GM12801 (cell line): Measurements from ENCODE around the gene CFAP157.

Source experiments
- CTCF ChIP-seq: IDR thresholded peaks from one replicate; pipeline ENCODE4 v1.5.1; 2011; ENCODE audit warnings: control low read depth; ENCODE audit not compliant: insufficient read length; ENCODE audit errors: extremely low read depth

Gene CFAP157

GRCh38 chr9:127667906-127668305, 38.9 kb upstream of the CFAP157 start:
- TF ChIP-seq CTCF: no peak

DNA sequence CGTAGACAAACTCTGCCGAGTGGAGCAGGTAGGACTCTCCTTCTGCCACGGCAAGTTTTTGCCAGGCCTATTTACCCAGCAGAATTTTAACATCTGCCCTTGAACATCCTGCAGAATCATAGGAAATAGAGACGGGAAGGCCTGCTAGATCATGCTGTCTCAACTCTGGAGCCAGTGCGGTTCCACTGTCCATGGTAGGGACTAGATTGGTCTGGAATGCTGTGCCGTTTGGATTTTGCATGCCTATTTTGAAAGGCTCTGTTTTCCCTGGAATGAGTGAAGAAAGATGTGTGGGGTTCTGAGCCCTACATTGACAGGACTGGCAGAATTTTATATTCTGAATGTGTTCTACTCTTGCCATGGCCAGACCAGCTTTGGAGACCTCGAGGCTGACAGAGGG, 33.6 kb upstream of the CFAP157 start:
- no peak for TF ChIP-seq CTCF

DNA sequence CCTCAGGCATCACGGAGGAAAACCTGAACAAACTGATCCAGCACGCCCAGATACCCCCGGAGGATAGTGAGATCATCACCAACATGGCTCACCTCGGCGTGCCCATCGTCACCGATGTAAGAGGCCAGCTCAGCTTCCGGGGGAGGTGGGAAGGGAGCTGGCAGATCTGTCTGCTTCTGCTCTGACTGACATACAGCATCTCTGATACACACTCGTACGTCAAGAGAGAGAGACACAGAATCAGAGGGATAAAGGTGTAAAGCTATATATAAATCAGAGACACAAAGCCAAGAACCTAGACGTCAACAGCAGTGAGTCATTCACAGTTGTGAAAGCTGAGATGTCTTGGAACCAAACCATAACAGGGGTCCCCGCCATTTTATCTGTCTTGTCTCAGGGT, 30.1 kb upstream of the CFAP157 start:
- TF ChIP-seq CTCF: no peak

- no peak for TF ChIP-seq CTCF
Measured at GRCh38 chr9:127679506-127679905, 27.3 kb upstream of the CFAP157 start.

DNA sequence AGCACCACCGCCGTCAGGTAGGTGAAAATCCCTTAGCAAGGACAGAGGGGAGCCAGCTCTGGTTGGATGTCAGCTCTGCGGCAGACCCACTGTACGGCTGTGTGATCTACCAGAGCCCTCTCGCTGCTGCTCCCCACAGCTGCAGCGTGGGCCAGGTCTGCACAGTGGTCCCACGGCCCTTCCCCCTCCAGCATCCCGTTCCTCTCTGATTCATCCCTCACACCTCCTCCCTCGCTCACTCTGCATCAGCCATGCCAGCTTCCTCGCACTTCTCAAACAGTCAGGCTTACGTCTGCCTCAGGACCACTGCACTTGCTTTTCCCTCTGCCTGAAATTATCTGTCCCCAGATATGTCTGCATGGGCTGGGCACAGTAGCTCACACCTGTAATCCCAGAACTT, 26.6 kb upstream of the CFAP157 start:
- no peak for TF ChIP-seq CTCF

GRCh38 chr9:127680846-127681245, 25.9 kb upstream of the CFAP157 start:
- no peak for TF ChIP-seq CTCF

GRCh38 chr9:127682351-127683136, 24.2 kb upstream of the CFAP157 start:
- TF ChIP-seq CTCF: no peak
